ENCODE measurements around the gene CCR3. TPM values are rescaled to one million over a fixed set of nuclear protein-coding genes. Genes with fewer than 3 reads are reported as not detected.

The CCR3 gene
- total and polyA plus RNA-seq, 2 experiments from 2014 or later, result not detected

- TF ChIP-seq CTCF (conservative IDR thresholded peaks at IDR 0.05; ENCODE audit: low read depth in 2 of 2) (peak; percentile 82 to 83), NANOG (IDR thresholded peaks at IDR 0.05; ENCODE audit: borderline replicate concordance) (no peak), EZH2phosphoT487 (IDR thresholded peaks at IDR 0.05; ENCODE audit: unreplicated experiment) (no peak), ETS1 (IDR thresholded peaks at IDR 0.05) (no peak)
Observed at GRCh38 chr3:46208167-46208704, 34.0 kb upstream of the CCR3 start, which contains the start of gene CCR1 (continued).

- H3K4me1 ChIP-seq (ENCODE audit: insufficient read depth), result peaks cover 5% of the 10 kb centered on the region; the same call in 1 of the 2 replicates
- no peak overlapping the region for H2AFZ ChIP-seq
- no peaks in the 10 kb centered on the region for H3K36me3 ChIP-seq (ENCODE audit: insufficient read depth)
- no peak overlapping the region for H3K4me3 ChIP-seq
- Mint-ChIP-seq H3K9me3 (no peaks in the 10 kb centered on the region), H3K27me3 (ENCODE audit: insufficient read depth, low read depth, poor library complexity) (no peaks in the 10 kb centered on the region), H3K27ac (no peak overlapping the region), H3K36me3 (ENCODE audit: low read depth) (no peaks in the 10 kb centered on the region), H3K4me1 (peaks cover 8% of the 10 kb centered on the region), H3K4me3 (no peak overlapping the region)
- no peaks in the 10 kb centered on the region for H3F3A ChIP-seq (replicated peaks; ENCODE audit: low read depth)
- no peaks in the 10 kb centered on the region for H3K27me3 ChIP-seq (ENCODE audit: insufficient read depth)
- H3K4me2 ChIP-seq, result no peak overlapping the region
- DNase-seq (ENCODE audit: low spot score) (no peak), ATAC-seq (no peak)
- no peaks in the 10 kb centered on the region for H4K20me1 ChIP-seq (replicated peaks; ENCODE audit: insufficient read depth)
- no peaks in the 10 kb centered on the region for H3K79me2 ChIP-seq (replicated peaks; ENCODE audit: insufficient read depth)
- H3K9me2 ChIP-seq (ENCODE audit: insufficient read depth), result peaks cover 11% of the 10 kb centered on the region
- no peak overlapping the region for H3K27ac ChIP-seq (ENCODE audit: low read depth)
- no peak for TF ChIP-seq POLR2AphosphoS5 (IDR thresholded peaks at IDR 0.05; ENCODE audit: low read depth)
- TF ChIP-seq EZH2 (IDR thresholded peaks at IDR 0.05; ENCODE audit: low read depth, unreplicated experiment), result no peak
- TF ChIP-seq JUNB (IDR thresholded peaks at IDR 0.05; ENCODE audit: unreplicated experiment), result no peak
- TF ChIP-seq EZH2phosphoT487 (IDR thresholded peaks at IDR 0.05; ENCODE audit: unreplicated experiment), result no peak
- TF ChIP-seq ZNF331 (CRISPR knock-in tag; IDR thresholded peaks at IDR 0.05; ENCODE audit: low read depth), result no peak
- no peak for TF ChIP-seq NANOG (IDR thresholded peaks at IDR 0.05; ENCODE audit: borderline replicate concordance)
- TF ChIP-seq CTCF (conservative IDR thresholded peaks at IDR 0.05; ENCODE audit: low read depth in 2 of 2), result no peak
- TF ChIP-seq ETS1 (IDR thresholded peaks at IDR 0.05), result no peak
- no peak for TF ChIP-seq ZNF114 (CRISPR knock-in tag; IDR thresholded peaks at IDR 0.05)
- TF ChIP-seq STAT1 (IDR thresholded peaks at IDR 0.05; ENCODE audit: unreplicated experiment), result no peak
- TF ChIP-seq ZNF462 (CRISPR knock-in tag; IDR thresholded peaks at IDR 0.05), result no peak
- TF ChIP-seq CREB1 (CRISPR knock-in tag; IDR thresholded peaks at IDR 0.05; ENCODE audit: low read depth), result no peak
Observed at GRCh38 chr3:46209053-46209452, 33.2 kb upstream of the CCR3 start.
